ENCODE results near the gene SLC9A9.

DNA sequence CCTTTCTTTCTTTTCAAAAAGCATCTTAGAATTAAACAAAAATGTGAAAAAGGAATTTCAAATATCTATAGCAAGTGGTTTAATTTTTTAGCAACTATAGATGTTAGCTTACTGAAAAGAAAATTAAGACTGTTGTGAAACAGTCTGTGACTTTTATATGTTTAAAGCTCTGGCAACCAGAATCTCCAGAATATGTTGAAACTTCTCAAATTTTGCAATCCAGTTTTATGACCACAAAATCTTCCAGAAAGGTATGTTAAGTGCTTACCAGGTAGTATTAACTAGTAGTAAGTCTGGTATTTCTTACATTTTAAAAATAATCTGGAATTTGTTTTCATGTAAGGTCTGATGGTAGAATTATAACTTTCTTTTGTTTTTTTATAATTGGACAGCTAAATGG lies 235.0 kb downstream of the SLC9A9 start:
- TF ChIP-seq, protein P1, sequence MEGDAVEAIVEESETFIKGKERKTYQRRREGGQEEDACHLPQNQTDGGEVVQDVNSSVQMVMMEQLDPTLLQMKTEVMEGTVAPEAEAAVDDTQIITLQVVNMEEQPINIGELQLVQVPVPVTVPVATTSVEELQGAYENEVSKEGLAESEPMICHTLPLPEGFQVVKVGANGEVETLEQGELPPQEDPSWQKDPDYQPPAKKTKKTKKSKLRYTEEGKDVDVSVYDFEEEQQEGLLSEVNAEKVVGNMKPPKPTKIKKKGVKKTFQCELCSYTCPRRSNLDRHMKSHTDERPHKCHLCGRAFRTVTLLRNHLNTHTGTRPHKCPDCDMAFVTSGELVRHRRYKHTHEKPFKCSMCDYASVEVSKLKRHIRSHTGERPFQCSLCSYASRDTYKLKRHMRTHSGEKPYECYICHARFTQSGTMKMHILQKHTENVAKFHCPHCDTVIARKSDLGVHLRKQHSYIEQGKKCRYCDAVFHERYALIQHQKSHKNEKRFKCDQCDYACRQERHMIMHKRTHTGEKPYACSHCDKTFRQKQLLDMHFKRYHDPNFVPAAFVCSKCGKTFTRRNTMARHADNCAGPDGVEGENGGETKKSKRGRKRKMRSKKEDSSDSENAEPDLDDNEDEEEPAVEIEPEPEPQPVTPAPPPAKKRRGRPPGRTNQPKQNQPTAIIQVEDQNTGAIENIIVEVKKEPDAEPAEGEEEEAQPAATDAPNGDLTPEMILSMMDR (IDR thresholded peaks at IDR 0.05; ENCODE audit: insufficient read depth, low read length): no peak
- TF ChIP-seq, protein P2, sequence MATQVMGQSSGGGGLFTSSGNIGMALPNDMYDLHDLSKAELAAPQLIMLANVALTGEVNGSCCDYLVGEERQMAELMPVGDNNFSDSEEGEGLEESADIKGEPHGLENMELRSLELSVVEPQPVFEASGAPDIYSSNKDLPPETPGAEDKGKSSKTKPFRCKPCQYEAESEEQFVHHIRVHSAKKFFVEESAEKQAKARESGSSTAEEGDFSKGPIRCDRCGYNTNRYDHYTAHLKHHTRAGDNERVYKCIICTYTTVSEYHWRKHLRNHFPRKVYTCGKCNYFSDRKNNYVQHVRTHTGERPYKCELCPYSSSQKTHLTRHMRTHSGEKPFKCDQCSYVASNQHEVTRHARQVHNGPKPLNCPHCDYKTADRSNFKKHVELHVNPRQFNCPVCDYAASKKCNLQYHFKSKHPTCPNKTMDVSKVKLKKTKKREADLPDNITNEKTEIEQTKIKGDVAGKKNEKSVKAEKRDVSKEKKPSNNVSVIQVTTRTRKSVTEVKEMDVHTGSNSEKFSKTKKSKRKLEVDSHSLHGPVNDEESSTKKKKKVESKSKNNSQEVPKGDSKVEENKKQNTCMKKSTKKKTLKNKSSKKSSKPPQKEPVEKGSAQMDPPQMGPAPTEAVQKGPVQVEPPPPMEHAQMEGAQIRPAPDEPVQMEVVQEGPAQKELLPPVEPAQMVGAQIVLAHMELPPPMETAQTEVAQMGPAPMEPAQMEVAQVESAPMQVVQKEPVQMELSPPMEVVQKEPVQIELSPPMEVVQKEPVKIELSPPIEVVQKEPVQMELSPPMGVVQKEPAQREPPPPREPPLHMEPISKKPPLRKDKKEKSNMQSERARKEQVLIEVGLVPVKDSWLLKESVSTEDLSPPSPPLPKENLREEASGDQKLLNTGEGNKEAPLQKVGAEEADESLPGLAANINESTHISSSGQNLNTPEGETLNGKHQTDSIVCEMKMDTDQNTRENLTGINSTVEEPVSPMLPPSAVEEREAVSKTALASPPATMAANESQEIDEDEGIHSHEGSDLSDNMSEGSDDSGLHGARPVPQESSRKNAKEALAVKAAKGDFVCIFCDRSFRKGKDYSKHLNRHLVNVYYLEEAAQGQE (IDR thresholded peaks at IDR 0.05; ENCODE audit: insufficient replicate concordance, low read depth): no peak
- TF ChIP-seq POLR2AphosphoS5 (IDR thresholded peaks at IDR 0.05; ENCODE audit: low read depth): no peak
- TF ChIP-seq SPI1 (IDR thresholded peaks at IDR 0.05; ENCODE audit: borderline replicate concordance, low read depth): no peak

Measured in HL-60 (cell line).